ENCODE results near the gene DPP6.

Gene DPP6

GRCh38 chr7:154345093-154345492 is 292.9 kb downstream of the DPP6 start:
- TF ChIP-seq MYC (IDR thresholded peaks at IDR 0.05; ENCODE audit: low read depth, low read length) (no peak), POLR2A (IDR thresholded peaks at IDR 0.05; ENCODE audit: extremely low read depth, insufficient read length) (no peak), MAX (IDR thresholded peaks at IDR 0.05; ENCODE audit: low read depth, low read length) (no peak)
- TF ChIP-seq, protein P1, sequence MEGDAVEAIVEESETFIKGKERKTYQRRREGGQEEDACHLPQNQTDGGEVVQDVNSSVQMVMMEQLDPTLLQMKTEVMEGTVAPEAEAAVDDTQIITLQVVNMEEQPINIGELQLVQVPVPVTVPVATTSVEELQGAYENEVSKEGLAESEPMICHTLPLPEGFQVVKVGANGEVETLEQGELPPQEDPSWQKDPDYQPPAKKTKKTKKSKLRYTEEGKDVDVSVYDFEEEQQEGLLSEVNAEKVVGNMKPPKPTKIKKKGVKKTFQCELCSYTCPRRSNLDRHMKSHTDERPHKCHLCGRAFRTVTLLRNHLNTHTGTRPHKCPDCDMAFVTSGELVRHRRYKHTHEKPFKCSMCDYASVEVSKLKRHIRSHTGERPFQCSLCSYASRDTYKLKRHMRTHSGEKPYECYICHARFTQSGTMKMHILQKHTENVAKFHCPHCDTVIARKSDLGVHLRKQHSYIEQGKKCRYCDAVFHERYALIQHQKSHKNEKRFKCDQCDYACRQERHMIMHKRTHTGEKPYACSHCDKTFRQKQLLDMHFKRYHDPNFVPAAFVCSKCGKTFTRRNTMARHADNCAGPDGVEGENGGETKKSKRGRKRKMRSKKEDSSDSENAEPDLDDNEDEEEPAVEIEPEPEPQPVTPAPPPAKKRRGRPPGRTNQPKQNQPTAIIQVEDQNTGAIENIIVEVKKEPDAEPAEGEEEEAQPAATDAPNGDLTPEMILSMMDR (IDR thresholded peaks at IDR 0.05; ENCODE audit: low read depth, low read length), result no peak
- H3K4me3 ChIP-seq (ENCODE audit: low read depth, low read length), result no peak overlapping the region
- DNase-seq (ENCODE audit: low read depth), result no peak

GRCh38 chr7:154347700-154348266 is 295.6 kb downstream of the DPP6 start:
- DNase-seq (ENCODE audit: low read depth), result no peak
- no peak overlapping the region for H3K4me3 ChIP-seq (ENCODE audit: low read depth, low read length)
- no peak for TF ChIP-seq MAX (IDR thresholded peaks at IDR 0.05; ENCODE audit: low read depth, low read length)
- TF ChIP-seq, protein P1 (IDR thresholded peaks at IDR 0.05; ENCODE audit: low read depth, low read length), result no peak
- TF ChIP-seq POLR2A (IDR thresholded peaks at IDR 0.05; ENCODE audit: extremely low read depth, insufficient read length), result no peak
- no peak for TF ChIP-seq MYC (IDR thresholded peaks at IDR 0.05; ENCODE audit: low read depth, low read length)

DNA sequence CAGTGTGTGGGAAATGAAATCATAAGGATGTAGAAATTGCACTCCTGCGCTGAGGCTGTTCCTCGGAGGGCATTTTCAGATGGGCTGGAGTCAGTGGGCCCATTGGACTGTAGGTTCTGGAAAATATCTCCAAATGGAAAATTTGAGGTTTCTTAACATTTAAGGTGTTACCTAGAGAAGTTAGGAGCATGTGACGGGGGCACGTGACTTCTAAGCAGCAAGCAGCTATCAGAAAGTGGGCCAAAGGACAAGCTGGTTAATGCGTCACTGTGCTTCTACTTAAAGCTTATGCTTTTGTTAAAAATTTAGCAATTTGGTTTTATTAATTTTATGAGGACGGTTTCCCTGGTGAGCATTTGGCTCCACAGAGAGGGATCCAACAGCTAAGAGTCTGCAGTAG is 298.7 kb downstream of the DPP6 start:
- DNase-seq (ENCODE audit: low read depth), result no peak
- H3K4me3 ChIP-seq (ENCODE audit: low read depth, low read length), result no peak overlapping the region

GRCh38 chr7:154353355-154353767 is 301.2 kb downstream of the DPP6 start:
- no peak for DNase-seq (ENCODE audit: low read depth)
- H3K4me3 ChIP-seq (ENCODE audit: low read depth, low read length), result no peak overlapping the region
- TF ChIP-seq MYC (IDR thresholded peaks at IDR 0.05; ENCODE audit: low read depth, low read length) (no peak), POLR2A (IDR thresholded peaks at IDR 0.05; ENCODE audit: extremely low read depth, insufficient read length) (no peak), MAX (IDR thresholded peaks at IDR 0.05; ENCODE audit: low read depth, low read length) (no peak)
- TF ChIP-seq, protein P1 (IDR thresholded peaks at IDR 0.05; ENCODE audit: low read depth, low read length), result no peak

More for the DNA sequence above, 298.7 kb downstream of the DPP6 start:
- TF ChIP-seq MYC (IDR thresholded peaks at IDR 0.05; ENCODE audit: low read depth, low read length) (no peak), MAX (IDR thresholded peaks at IDR 0.05; ENCODE audit: low read depth, low read length) (no peak), POLR2A (IDR thresholded peaks at IDR 0.05; ENCODE audit: extremely low read depth, insufficient read length) (no peak)
- TF ChIP-seq, protein P1 (IDR thresholded peaks at IDR 0.05; ENCODE audit: low read depth, low read length), result no peak

DNA sequence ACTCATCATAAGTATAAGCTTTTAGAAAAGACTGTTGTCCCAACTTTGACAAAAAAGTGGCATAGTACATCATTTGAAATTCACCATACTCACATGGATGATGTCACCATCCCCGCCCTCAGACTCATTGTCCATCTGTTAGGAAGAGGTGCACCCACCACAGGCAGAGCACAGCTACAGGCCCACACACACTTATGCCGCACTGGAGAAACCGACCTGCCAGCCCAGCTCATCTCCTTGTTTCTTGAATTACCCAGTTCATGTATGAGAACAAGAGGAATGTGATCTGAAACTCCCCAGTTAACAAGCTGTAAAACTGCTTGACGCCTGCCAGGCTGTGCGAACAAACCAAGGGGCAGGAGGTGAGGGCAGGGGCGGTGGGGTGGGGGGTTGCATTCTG is 312.0 kb downstream of the DPP6 start:
- DNase-seq (ENCODE audit: low read depth), result no peak
- H3K4me3 ChIP-seq (ENCODE audit: low read depth, low read length), result no peak overlapping the region
- TF ChIP-seq MYC (IDR thresholded peaks at IDR 0.05; ENCODE audit: low read depth, low read length), result no peak
- TF ChIP-seq, protein P1 (IDR thresholded peaks at IDR 0.05; ENCODE audit: low read depth, low read length), result no peak
- TF ChIP-seq MAX (IDR thresholded peaks at IDR 0.05; ENCODE audit: low read depth, low read length), result no peak
- no peak for TF ChIP-seq POLR2A (IDR thresholded peaks at IDR 0.05; ENCODE audit: extremely low read depth, insufficient read length)
